CD8-positive, alpha-beta memory T cell (primary cell): ENCODE measurements around the gene ST3GAL4. TPM values are rescaled to one million over a fixed set of nuclear protein-coding genes. Genes with fewer than 3 reads are reported as not detected.
"Not testable (repeated sequence)": the region's sequence is repeated elsewhere in the genome, so short reads cannot be mapped to it uniquely, and the experiment has no call there.

Source experiments
- CTCF ChIA-PET: fragments of 350-600 bp; sonication (Branson Sonifier 250); formaldehyde crosslinking; loops from one replicate; lab custom pipeline; 2021; ENCODE audit warnings: antibody characterized with exemption; lab: Charles Lee
- POLR2A ChIA-PET: fragments of 350-600 bp; sonication (Branson Sonifier 250); formaldehyde crosslinking; loops from one replicate; lab custom pipeline; 2021; ENCODE audit warnings: antibody characterized with exemption; lab: Charles Lee
- DNase-seq, 5 donors: peaks; one replicate each; pipeline versions ENCODE4 v3.0.0 to v3.0.0-alpha.2; 2020 to 2022; ENCODE audit warnings: mixed read lengths in 1 of 5
- H3K27ac ChIP-seq: one replicate; pipeline ENCODE4 v1.7.0; 2013; ENCODE audit warnings: low read depth, mild to moderate bottlenecking, low read length, moderate library complexity
- H3K27me3 ChIP-seq: 2 replicates; pipeline ENCODE4 v1.7.0; 2013; ENCODE audit warnings: low read length, mild to moderate bottlenecking; ENCODE audit not compliant: insufficient read depth, poor library complexity, severe bottlenecking
- H3K36me3 ChIP-seq: 2 replicates; pipeline ENCODE4 v1.7.0; 2013; ENCODE audit warnings: mild to moderate bottlenecking, low read length, moderate library complexity; ENCODE audit not compliant: insufficient read depth
- H3K4me1 ChIP-seq: 2 replicates; pipeline ENCODE4 v1.7.0; 2013; ENCODE audit warnings: mild to moderate bottlenecking, low read length, moderate library complexity; ENCODE audit not compliant: insufficient read depth
- H3K4me3 ChIP-seq: 2 replicates; pipeline ENCODE4 v1.7.0; 2013; ENCODE audit warnings: mild to moderate bottlenecking, low read length
- H3K9me3 ChIP-seq: 2 replicates; pipeline ENCODE4 v1.7.0; 2013; ENCODE audit warnings: mild to moderate bottlenecking, low read length
- H3K27ac Mint-ChIP-seq, 8 donors: one replicate each; pipeline ENCODE4 v1.8.0; 2020 to 2021; ENCODE audit warnings: mixed read lengths in 8 of 8, mild to moderate bottlenecking in 6 of 8, inconsistent platforms in 3 of 8, moderate library complexity in 3 of 8
- H3K27me3 Mint-ChIP-seq, 2 donors: one replicate each; pipeline ENCODE4 v1.8.0; 2020 to 2021; ENCODE audit warnings: mixed read lengths in 2 of 2, mild to moderate bottlenecking in 1 of 2, moderate library complexity in 1 of 2
- H3K36me3 Mint-ChIP-seq, 3 donors: one replicate each; pipeline ENCODE4 v1.8.0; 2020 to 2021; ENCODE audit warnings: mixed read lengths in 3 of 3, inconsistent platforms in 1 of 3, mild to moderate bottlenecking in 1 of 3
- H3K4me1 Mint-ChIP-seq, 3 donors: one replicate each; pipeline ENCODE4 v1.8.0; 2020 to 2021; ENCODE audit warnings: mixed read lengths in 3 of 3, inconsistent platforms in 1 of 3, mild to moderate bottlenecking in 1 of 3
- H3K4me3 Mint-ChIP-seq, 7 donors: one replicate each; pipeline ENCODE4 v1.8.0; 2020 to 2021; ENCODE audit warnings: mixed read lengths in 7 of 7, mild to moderate bottlenecking in 6 of 7, moderate library complexity in 4 of 7, inconsistent platforms in 2 of 7
- H3K9me3 Mint-ChIP-seq, 5 donors: one replicate each; pipeline ENCODE4 v1.8.0; 2020 to 2022; ENCODE audit warnings: mixed read lengths in 5 of 5, mild to moderate bottlenecking in 3 of 5, moderate library complexity in 2 of 5, inconsistent platforms in 1 of 5
- polyA plus RNA-seq: library from polyadenylated mRNA; unstranded; fragments of 300-500 nt; fragmentation: Illumina TruSeq; gene quantifications from one replicate; pipeline ENCODE4 v1.2.3, GENCODE V29; 2021
- total RNA-seq, 2 experiments: library from RNA; stranded (reverse); gene quantifications; one replicate each; pipeline ENCODE4 v1.2.3, GENCODE V29; 2021

ST3GAL4 gene
- total and polyA plus RNA-seq, 3 experiments from 2014 or later, result 8.3 to 12.5 (median 11.0) TPM

GRCh38 chr11:126368336-126369119 lies 13.0 kb downstream of the ST3GAL4 start:
- H3K27me3 Mint-ChIP-seq, H3K4me1 Mint-ChIP-seq, DNase-seq, H3K27me3 ChIP-seq, H3K4me3 ChIP-seq, H3K36me3 Mint-ChIP-seq, CTCF ChIA-PET, H3K27ac ChIP-seq, H3K9me3 ChIP-seq, H3K9me3 Mint-ChIP-seq, H3K4me1 ChIP-seq, H3K36me3 ChIP-seq, H3K4me3 Mint-ChIP-seq: not testable (repeated sequence)
- H3K27ac Mint-ChIP-seq, result peak overlapping the region in 3 of 8 donors; percentile 33 to 68 (median 60)
- POLR2A ChIA-PET, result interaction anchor here (0.6 kb wide), 1 partner anchor 142 kb away, joined by 3 read pairs; no protein-coding TSS in a partner anchor

GRCh38 chr11:126370016-126370415 lies 14.5 kb downstream of the ST3GAL4 start:
- Mint-ChIP-seq H3K9me3 (no peaks in the 10 kb centered on the region), H3K4me1 (peaks cover 0 to 9% (median 0%) of the 10 kb centered on the region in 3 donors), H3K27ac (peak overlapping the region in 1 of 8 donors; percentile 79), H3K36me3 (no peaks in the 10 kb centered on the region), H3K4me3 (no peak overlapping the region), H3K27me3 (no peaks in the 10 kb centered on the region)
- Histone ChIP-seq H3K36me3 (no peaks in the 10 kb centered on the region), H3K27ac (no peak overlapping the region), H3K4me3 (no peak overlapping the region), H3K9me3 (no peaks in the 10 kb centered on the region), H3K4me1 (no peaks in the 10 kb centered on the region), H3K27me3 (no peaks in the 10 kb centered on the region)
- no peak for DNase-seq
- CTCF ChIA-PET, result interaction anchor here (1.5 kb wide), 1 partner anchor 13 kb away, joined by 4 read pairs; no protein-coding TSS in a partner anchor
- POLR2A ChIA-PET, result no interaction called here

- H3K4me1 Mint-ChIP-seq, result peaks cover 0 to 9% (median 0%) of the 10 kb centered on the region in 3 donors
Observed at GRCh38 chr11:126371595-126371994, 16.1 kb downstream of the ST3GAL4 start.

GRCh38 chr11:126373389-126374066 lies 18.0 kb downstream of the ST3GAL4 start:
- H3K27me3 ChIP-seq, H3K36me3 ChIP-seq, POLR2A ChIA-PET, H3K4me1 ChIP-seq, CTCF ChIA-PET, H3K9me3 ChIP-seq, H3K27ac Mint-ChIP-seq, H3K9me3 Mint-ChIP-seq, H3K36me3 Mint-ChIP-seq, H3K27ac ChIP-seq, DNase-seq, H3K4me1 Mint-ChIP-seq, H3K4me3 ChIP-seq, H3K27me3 Mint-ChIP-seq, H3K4me3 Mint-ChIP-seq: not testable (repeated sequence)

More at GRCh38 chr11:126371595-126371994, 16.1 kb downstream of the ST3GAL4 start:
- no peaks in the 10 kb centered on the region for H3K4me1 ChIP-seq
- no peaks in the 10 kb centered on the region for H3K9me3 ChIP-seq
- DNase-seq, result no peak
- H3K4me3 ChIP-seq, result no peak overlapping the region
- H3K27me3 ChIP-seq, result no peaks in the 10 kb centered on the region
- no peaks in the 10 kb centered on the region for H3K9me3 Mint-ChIP-seq
- no peak overlapping the region for H3K27ac ChIP-seq
- H3K36me3 ChIP-seq, result no peaks in the 10 kb centered on the region
- no peaks in the 10 kb centered on the region for H3K27me3 Mint-ChIP-seq
- ChIA-PET CTCF (no interaction called here), POLR2A (no interaction called here)
- no peaks in the 10 kb centered on the region for H3K36me3 Mint-ChIP-seq
- no peak overlapping the region for H3K4me3 Mint-ChIP-seq
- H3K27ac Mint-ChIP-seq, result no peak overlapping the region

- H3K9me3 ChIP-seq, H3K4me1 Mint-ChIP-seq, H3K4me3 ChIP-seq, H3K4me3 Mint-ChIP-seq, H3K27me3 Mint-ChIP-seq, H3K9me3 Mint-ChIP-seq, H3K4me1 ChIP-seq, H3K36me3 ChIP-seq, H3K36me3 Mint-ChIP-seq, DNase-seq, H3K27ac ChIP-seq, POLR2A ChIA-PET, H3K27me3 ChIP-seq, CTCF ChIA-PET: not testable (repeated sequence)
- H3K27ac Mint-ChIP-seq, result peak overlapping the region in 2 of 8 donors; percentile 36 to 92
Observed at GRCh38 chr11:126374562-126375300, 19.2 kb downstream of the ST3GAL4 start.

- Histone ChIP-seq H3K27me3 (no peaks in the 10 kb centered on the region), H3K4me3 (no peak overlapping the region), H3K9me3 (no peaks in the 10 kb centered on the region), H3K4me1 (no peaks in the 10 kb centered on the region), H3K27ac (no peak overlapping the region), H3K36me3 (no peaks in the 10 kb centered on the region)
- Mint-ChIP-seq H3K4me1 (peaks cover 0 to 5% (median 0%) of the 10 kb centered on the region in 3 donors), H3K27me3 (no peaks in the 10 kb centered on the region), H3K9me3 (no peaks in the 10 kb centered on the region), H3K4me3 (no peak overlapping the region), H3K36me3 (no peaks in the 10 kb centered on the region), H3K27ac (no peak overlapping the region)
- ChIA-PET POLR2A (no interaction called here), CTCF (no interaction called here)
- DNase-seq, result no peak
Observed at GRCh38 chr11:126375726-126376125, 20.2 kb downstream of the ST3GAL4 start.

GRCh38 chr11:126378763-126379162 lies 23.3 kb downstream of the ST3GAL4 start:
- Mint-ChIP-seq H3K36me3 (no peaks in the 10 kb centered on the region), H3K9me3 (no peaks in the 10 kb centered on the region), H3K27me3 (no peaks in the 10 kb centered on the region), H3K4me3 (no peak overlapping the region), H3K27ac (no peak overlapping the region), H3K4me1 (no peaks in the 10 kb centered on the region)
- no peaks in the 10 kb centered on the region for H3K9me3 ChIP-seq
- H3K4me3 ChIP-seq, result no peak overlapping the region
- no peaks in the 10 kb centered on the region for H3K27me3 ChIP-seq
- CTCF ChIA-PET, result no interaction called here
- no peaks in the 10 kb centered on the region for H3K36me3 ChIP-seq
- H3K4me1 ChIP-seq, result no peaks in the 10 kb centered on the region
- POLR2A ChIA-PET, result no interaction called here
- no peak for DNase-seq
- no peak overlapping the region for H3K27ac ChIP-seq

- POLR2A ChIA-PET, result no interaction called here
Observed at GRCh38 chr11:126380909-126381308, 25.4 kb downstream of the ST3GAL4 start.

More at GRCh38 chr11:126380909-126381308, 25.4 kb downstream of the ST3GAL4 start:
- no peak overlapping the region for H3K4me3 Mint-ChIP-seq
- Histone ChIP-seq H3K36me3 (no peaks in the 10 kb centered on the region), H3K4me3 (no peak overlapping the region), H3K27ac (no peak overlapping the region), H3K4me1 (no peaks in the 10 kb centered on the region), H3K9me3 (no peaks in the 10 kb centered on the region), H3K27me3 (no peaks in the 10 kb centered on the region)
- no peaks in the 10 kb centered on the region for H3K4me1 Mint-ChIP-seq
- no peaks in the 10 kb centered on the region for H3K27me3 Mint-ChIP-seq
- no peak overlapping the region for H3K27ac Mint-ChIP-seq
- H3K36me3 Mint-ChIP-seq, result no peaks in the 10 kb centered on the region
- no peaks in the 10 kb centered on the region for H3K9me3 Mint-ChIP-seq
- no peak for DNase-seq
- CTCF ChIA-PET, result no interaction called here
